Neural progenitor cell (in vitro differentiated cells): Measurements from ENCODE around the gene FTCD. TPM values are rescaled to one million over a fixed set of nuclear protein-coding genes. Genes with fewer than 3 reads are reported as not detected.

Experiments
- DNase-seq: peaks from one replicate; pipeline ENCODE4 v3.0.0-alpha.2; 2016; ENCODE audit warnings: low spot score
- H2AFZ ChIP-seq: fragments of 200-600 bp; sonication (generic); replicated peaks from 2 replicates; pipeline ENCODE4 v1.6.1; 2016; ENCODE audit warnings: antibody characterized with exemption
- H3F3A ChIP-seq: fragments of 200-600 bp; sonication (generic); 2 replicates; pipeline ENCODE4 v1.6.1; 2016; ENCODE audit warnings: antibody characterized with exemption, low read depth
- H3K27ac ChIP-seq: fragments of 200-600 bp; sonication (generic); 2 replicates; pipeline ENCODE4 v1.5.1; 2016; ENCODE audit warnings: mild to moderate bottlenecking
- H3K27me3 ChIP-seq: fragments of 200-600 bp; sonication (generic); 2 replicates; pipeline ENCODE4 v1.6.1; 2016; ENCODE audit warnings: mild to moderate bottlenecking, moderate library complexity
- H3K36me3 ChIP-seq: fragments of 200-600 bp; sonication (generic); 2 replicates; pipeline ENCODE4 v1.5.1; 2016
- H3K4me1 ChIP-seq: fragments of 200-600 bp; sonication (generic); 2 replicates; pipeline ENCODE4 v1.6.1; 2016; ENCODE audit warnings: mixed run types
- H3K4me2 ChIP-seq: fragments of 200-600 bp; sonication (generic); 2 replicates; pipeline ENCODE4 v1.6.1; 2016
- H3K4me3 ChIP-seq: fragments of 200-600 bp; sonication (generic); 2 replicates; pipeline ENCODE4 v1.5.1; 2016
- H3K79me2 ChIP-seq: fragments of 200-600 bp; sonication (generic); 2 replicates; pipeline ENCODE4 v1.6.1; 2016; ENCODE audit warnings: low read depth
- H3K9ac ChIP-seq: fragments of 200-600 bp; sonication (generic); 2 replicates; pipeline ENCODE4 v1.6.1; 2016
- H3K9me3 ChIP-seq: fragments of 200-600 bp; sonication (generic); 2 replicates; pipeline ENCODE4 v1.5.1; 2016; ENCODE audit warnings: low read depth
- H4K20me1 ChIP-seq: fragments of 200-600 bp; sonication (generic); 2 replicates; pipeline ENCODE4 v1.6.1; 2016; ENCODE audit warnings: low read depth
- H3K27ac Mint-ChIP-seq: 3 replicates; pipeline ENCODE4 v1.8.0; 2021; ENCODE audit warnings: mixed read lengths
- H3K27me3 Mint-ChIP-seq: 2 replicates; pipeline ENCODE4 v1.8.0; 2022; ENCODE audit warnings: low read depth, mild to moderate bottlenecking, inconsistent platforms, moderate library complexity, mixed read lengths; ENCODE audit not compliant: insufficient read depth
- H3K36me3 Mint-ChIP-seq: 3 replicates; pipeline ENCODE4 v1.8.0; 2021; ENCODE audit warnings: mixed read lengths
- H3K4me1 Mint-ChIP-seq: 3 replicates; pipeline ENCODE4 v1.8.0; 2021; ENCODE audit warnings: mixed read lengths
- H3K4me3 Mint-ChIP-seq: 3 replicates; pipeline ENCODE4 v1.8.0; 2021; ENCODE audit warnings: mild to moderate bottlenecking, moderate library complexity, mixed read lengths
- H3K9me3 Mint-ChIP-seq: 3 replicates; pipeline ENCODE4 v1.8.0; 2020; ENCODE audit warnings: mixed read lengths
- CTCF ChIP-seq: fragments of 200-600 bp; sonication (generic); IDR thresholded peaks from 2 replicates; pipeline ENCODE4 v1.5.1; 2017; ENCODE audit warnings: antibody characterized with exemption, mild to moderate bottlenecking
- EZH2 ChIP-seq: fragments of 200-600 bp; sonication (generic); IDR thresholded peaks from 2 replicates; pipeline ENCODE4 v1.6.1; 2017; ENCODE audit warnings: antibody characterized with exemption, mild to moderate bottlenecking, moderate library complexity
- EZH2phosphoT487 ChIP-seq: fragments of 200-600 bp; sonication (generic); IDR thresholded peaks from 2 replicates; pipeline ENCODE4 v1.6.1; 2017; ENCODE audit warnings: antibody characterized with exemption
- total RNA-seq: library from RNA; depleted of rRNA; stranded (reverse); fragments of >200 nt; gene quantifications from 2 replicates; pipeline ENCODE4 v1.2.3, GENCODE V29; 2015; ENCODE audit warnings: low replicate concordance

FTCD gene
- total RNA-seq, 1 donor from 2014 or later, result not detected

DNA sequence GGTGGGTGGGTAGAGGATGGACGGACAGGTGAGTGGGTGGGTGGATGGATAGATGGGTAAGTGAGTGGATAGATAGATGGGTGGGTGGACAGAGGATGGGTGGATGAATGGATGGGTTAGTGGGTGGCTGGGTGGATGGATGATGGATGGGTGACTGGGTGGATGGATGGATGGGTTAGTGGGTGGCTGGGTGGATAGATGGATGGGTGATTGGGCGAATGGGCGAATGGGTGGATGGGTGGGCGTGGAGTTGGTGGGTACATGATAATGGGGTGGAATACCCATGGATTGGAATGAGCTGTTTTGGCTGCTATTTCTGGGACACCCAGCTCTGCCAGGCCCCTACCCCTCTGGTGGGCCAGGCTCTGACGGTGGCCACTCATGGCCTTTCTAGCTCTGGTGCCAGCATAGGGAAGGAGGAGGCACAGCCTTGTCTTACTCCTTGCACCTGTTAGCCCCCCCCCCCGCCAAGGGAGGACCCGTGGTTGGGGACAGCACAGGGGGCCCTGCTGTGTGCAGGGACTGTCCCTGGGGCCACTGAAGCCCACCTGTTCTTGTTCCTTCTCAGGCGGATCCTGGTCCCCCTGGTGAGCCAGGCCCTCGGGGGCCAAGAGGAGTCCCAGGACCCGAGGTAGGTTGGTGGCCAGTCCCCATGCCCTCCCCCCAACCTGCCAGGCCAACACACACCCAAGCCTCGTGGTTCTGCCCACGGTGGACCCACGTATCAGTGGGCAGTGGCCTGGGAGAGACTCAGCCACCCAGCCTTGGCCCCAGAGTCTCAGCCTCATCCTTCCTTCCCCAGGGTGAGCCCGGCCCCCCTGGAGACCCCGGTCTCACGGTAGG is 31.1 kb downstream of the FTCD start:
- no peak for DNase-seq
- H3K9ac ChIP-seq, result no peak overlapping the region
- TF ChIP-seq CTCF, result no peak
- no peak for TF ChIP-seq EZH2
- TF ChIP-seq EZH2phosphoT487, result no peak
- H3K27me3 Mint-ChIP-seq, result peaks cover 3% of the 10 kb centered on the region
- H3K79me2 ChIP-seq, result no peaks in the 10 kb centered on the region
- H3F3A ChIP-seq, result no peaks in the 10 kb centered on the region
- no peak overlapping the region for H3K4me3 Mint-ChIP-seq
- no peaks in the 10 kb centered on the region for H4K20me1 ChIP-seq
- peaks cover 5% of the 10 kb centered on the region for H3K4me1 Mint-ChIP-seq
- H3K36me3 Mint-ChIP-seq, result no peaks in the 10 kb centered on the region
- H3K4me3 ChIP-seq, result no peak overlapping the region
- no peak overlapping the region for H3K4me2 ChIP-seq
- no peaks in the 10 kb centered on the region for H3K27me3 ChIP-seq
- H2AFZ ChIP-seq, result no peak overlapping the region
- H3K36me3 ChIP-seq, result no peaks in the 10 kb centered on the region
- H3K27ac ChIP-seq, result no peak overlapping the region
- H3K9me3 ChIP-seq, result no peaks in the 10 kb centered on the region
- peaks cover 9% of the 10 kb centered on the region for H3K4me1 ChIP-seq
- no peaks in the 10 kb centered on the region for H3K9me3 Mint-ChIP-seq
- H3K27ac Mint-ChIP-seq, result no peak overlapping the region

GRCh38 chr21:46122758-46123683 is 32.4 kb downstream of the FTCD start:
- Mint-ChIP-seq H3K36me3 (no peaks in the 10 kb centered on the region), H3K9me3 (no peaks in the 10 kb centered on the region), H3K4me3 (no peak overlapping the region), H3K27ac (no peak overlapping the region), H3K4me1 (peaks cover 5% of the 10 kb centered on the region), H3K27me3 (peaks cover 3% of the 10 kb centered on the region)
- Histone ChIP-seq H3F3A (no peaks in the 10 kb centered on the region), H2AFZ (no peak overlapping the region), H3K4me2 (no peak overlapping the region), H3K4me3 (no peak overlapping the region), H3K36me3 (no peaks in the 10 kb centered on the region), H3K4me1 (peaks cover under 1% of the 10 kb centered on the region), H3K9me3 (no peaks in the 10 kb centered on the region), H3K9ac (no peak overlapping the region), H3K27me3 (no peaks in the 10 kb centered on the region), H3K27ac (no peak overlapping the region), H4K20me1 (no peaks in the 10 kb centered on the region), H3K79me2 (no peaks in the 10 kb centered on the region)
- DNase-seq, result no peak
- TF ChIP-seq CTCF (no peak), EZH2 (no peak), EZH2phosphoT487 (no peak)

DNA sequence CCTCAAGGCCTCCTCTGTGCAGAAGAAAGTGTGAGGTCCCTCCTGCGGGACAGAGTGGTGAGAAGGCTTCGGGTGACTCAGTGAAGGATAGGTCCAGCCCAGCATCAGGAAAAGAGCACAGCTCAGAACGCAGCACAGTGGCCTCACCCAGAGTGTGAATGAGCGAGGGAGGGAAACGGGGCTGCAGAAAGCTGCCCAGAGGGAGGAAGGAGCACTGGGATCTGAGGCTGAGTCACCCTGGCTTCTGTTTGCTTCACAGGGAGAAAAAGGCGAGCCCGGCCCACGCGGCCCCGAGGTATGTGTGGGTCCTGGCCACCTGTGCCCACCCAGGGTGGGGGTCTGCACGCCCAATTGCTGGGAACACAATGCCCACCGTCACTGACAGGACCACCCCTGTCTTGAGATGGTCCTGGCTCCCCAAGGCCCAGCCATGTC is 33.1 kb downstream of the FTCD start:
- no peak for DNase-seq
- Mint-ChIP-seq H3K36me3 (no peaks in the 10 kb centered on the region), H3K4me3 (no peak overlapping the region), H3K4me1 (no peaks in the 10 kb centered on the region), H3K27ac (no peak overlapping the region), H3K27me3 (no peaks in the 10 kb centered on the region), H3K9me3 (no peaks in the 10 kb centered on the region)
- no peak overlapping the region for H2AFZ ChIP-seq
- TF ChIP-seq EZH2 (no peak), EZH2phosphoT487 (no peak), CTCF (no peak)
- no peaks in the 10 kb centered on the region for H3K9me3 ChIP-seq
- H3K79me2 ChIP-seq, result no peaks in the 10 kb centered on the region
- H3K27me3 ChIP-seq, result no peaks in the 10 kb centered on the region
- H3K9ac ChIP-seq, result no peak overlapping the region
- no peaks in the 10 kb centered on the region for H3K36me3 ChIP-seq
- no peak overlapping the region for H3K27ac ChIP-seq
- no peak overlapping the region for H3K4me3 ChIP-seq
- H3F3A ChIP-seq, result no peaks in the 10 kb centered on the region
- H3K4me2 ChIP-seq, result no peak overlapping the region
- H3K4me1 ChIP-seq, result no peaks in the 10 kb centered on the region
- H4K20me1 ChIP-seq, result no peaks in the 10 kb centered on the region
